Thymus (tissue), 2 donors: ENCODE data around the gene ERCC5. TPM values are rescaled to one million over a fixed set of nuclear protein-coding genes. Genes with fewer than 3 reads are reported as not detected.

Experiments used
- polyA plus RNA-seq: library from polyadenylated mRNA; stranded (reverse); fragments of 200-250 nt; gene quantifications from one replicate; pipeline ENCODE4 v1.2.3, GENCODE V29; 2013
- total RNA-seq: library from RNA; stranded (reverse); fragments of 120-200 nt; gene quantifications from one replicate; pipeline ENCODE4 v1.2.4, GENCODE V29; 2013
- donor health status: healthy.

The ERCC5 gene
- total and polyA plus RNA-seq, 2 donors, result 71.5 to 135 TPM

Other genes starting within 250 kb of the ERCC5 start
- gene TPP2, start 249.0 kb upstream of the ERCC5 start, total RNA-seq, result 47.4 TPM
- gene TPP2, start 249.0 kb upstream of the ERCC5 start, polyA plus RNA-seq, result 43.4 TPM
- not detected for gene METTL21C, start 151.0 kb upstream of the ERCC5 start, total RNA-seq
- gene METTL21C, start 151.0 kb upstream of the ERCC5 start, polyA plus RNA-seq, result 0.09 TPM
- gene TEX30, start 72.2 kb upstream of the ERCC5 start, total RNA-seq, result 26.4 TPM
- 28.9 TPM for gene TEX30, start 72.2 kb upstream of the ERCC5 start, polyA plus RNA-seq
- 4.9 TPM for gene POGLUT2, start 47.1 kb upstream of the ERCC5 start, total RNA-seq
- 2.1 TPM for gene POGLUT2, start 47.1 kb upstream of the ERCC5 start, polyA plus RNA-seq
- gene BIVM, start 46.9 kb upstream of the ERCC5 start, total RNA-seq, result 12.2 TPM
- gene BIVM, start 46.9 kb upstream of the ERCC5 start, polyA plus RNA-seq, result 18.0 TPM
- gene SLC10A2, start 220.4 kb downstream of the ERCC5 start, total RNA-seq, result under 0.01 TPM
- 0.07 TPM for gene SLC10A2, start 220.4 kb downstream of the ERCC5 start, polyA plus RNA-seq